ENCODE results near the gene TTC39C.

The TTC39C gene

DNA sequence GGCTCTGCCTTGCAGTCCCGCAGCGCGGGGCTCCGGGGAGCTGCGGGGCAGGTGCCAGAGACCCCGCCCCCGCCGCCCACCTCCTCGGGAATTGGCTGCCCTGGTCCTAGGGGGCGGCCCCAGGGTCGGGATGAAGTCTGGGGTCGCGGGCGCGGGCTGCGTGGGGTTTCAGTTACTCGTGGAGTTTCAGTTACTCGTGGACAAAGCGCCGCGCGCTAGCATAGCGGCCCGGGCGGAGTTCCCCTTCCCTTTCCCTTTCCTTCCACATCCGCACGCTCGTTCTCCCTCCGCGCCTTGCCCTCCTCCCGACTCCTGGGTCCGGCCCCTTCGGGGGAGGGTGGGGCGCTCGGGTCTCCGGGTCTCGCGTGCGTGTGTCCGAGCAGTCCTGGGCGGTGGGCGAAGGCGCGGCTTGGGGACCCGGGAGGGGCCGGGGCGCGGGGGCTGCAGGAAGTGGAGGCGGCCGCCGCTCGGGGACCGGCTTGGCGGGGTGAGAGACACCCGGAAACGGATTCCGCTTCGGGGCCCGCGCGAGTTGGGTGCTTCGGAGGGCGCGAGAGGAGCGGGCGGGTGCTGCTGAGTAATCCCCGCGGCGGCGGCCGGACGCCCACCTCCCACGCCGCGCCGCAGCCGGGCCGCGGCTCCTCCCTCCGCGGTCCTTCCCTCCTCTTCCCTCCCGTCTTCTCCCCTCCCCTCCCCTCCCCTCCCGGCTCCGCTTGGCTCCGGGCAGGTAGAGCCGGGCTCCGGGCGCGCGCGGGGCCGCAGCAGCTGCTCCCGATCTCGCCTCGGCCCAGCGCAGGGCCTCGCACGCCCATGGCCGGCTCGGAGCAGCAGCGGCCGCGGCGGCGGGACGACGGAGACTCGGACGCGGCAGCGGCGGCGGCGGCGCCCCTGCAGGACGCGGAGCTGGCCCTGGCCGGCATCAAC, at the start of gene TTC39C:
TTC39C (plus strand) TSS at position 693 of the 924 bp plus-strand sequence; CDS start at position 811, 118 bp downstream.
- no peak for DNase-seq (ENCODE audit: low read depth)

DNA sequence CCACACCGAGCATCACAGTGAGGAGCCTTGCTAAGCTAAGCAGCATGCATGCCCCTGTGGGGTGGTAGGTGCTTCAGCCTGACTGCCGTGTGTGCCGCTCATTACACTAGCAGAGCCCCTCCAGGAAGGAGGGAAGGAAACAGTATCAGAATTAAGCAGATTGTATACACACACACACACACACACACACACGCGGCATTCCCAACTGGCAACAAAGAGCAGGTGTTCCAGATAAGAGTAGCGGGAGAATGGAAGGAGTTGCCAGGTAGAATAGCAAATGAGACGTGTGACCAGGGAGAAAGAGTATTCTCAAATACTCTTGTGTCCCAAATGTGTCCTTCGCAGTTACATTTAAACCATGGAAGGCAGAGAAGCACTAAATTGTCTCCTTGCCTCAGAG, 47.6 kb upstream of the TTC39C start:
- no peak for DNase-seq (ENCODE audit: low read depth)

DNA sequence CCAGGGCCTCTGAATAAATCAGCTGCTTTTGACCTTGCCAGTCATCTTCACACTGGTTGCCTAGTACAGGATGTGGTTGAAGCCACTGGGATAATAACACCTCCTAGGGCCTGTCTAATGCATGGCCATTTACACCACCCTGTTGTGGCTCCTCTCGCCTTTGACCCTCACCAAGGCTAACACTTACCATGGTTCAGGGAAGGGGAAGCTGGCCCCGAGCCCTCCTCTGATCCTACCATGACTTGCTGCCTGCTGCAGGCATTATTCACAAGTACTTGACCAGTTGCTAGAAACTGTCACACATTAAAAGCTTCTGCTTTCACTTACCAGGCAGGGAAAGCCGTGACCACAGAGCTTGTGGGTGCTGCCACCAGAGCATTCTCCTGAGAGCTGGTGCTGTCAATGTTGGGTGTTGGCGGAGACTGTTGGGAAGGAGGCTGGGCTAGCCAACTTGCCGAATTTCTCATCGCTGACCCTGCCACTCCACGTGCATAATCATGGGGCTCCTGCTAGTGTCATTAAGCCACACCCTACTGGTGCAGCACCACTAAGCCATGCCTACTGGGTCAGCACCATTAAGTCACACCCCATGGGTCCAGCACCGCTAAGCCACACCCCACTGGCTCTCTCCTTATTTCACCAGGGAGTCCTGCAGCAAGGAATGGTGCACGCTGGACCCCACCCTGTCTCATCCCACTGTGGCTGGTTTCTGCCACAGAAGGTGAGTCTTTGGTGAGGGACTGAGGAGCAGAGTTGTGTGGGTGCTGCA, 47.0 kb upstream of the TTC39C start:
- no peak for DNase-seq (ENCODE audit: low read depth)

DNA sequence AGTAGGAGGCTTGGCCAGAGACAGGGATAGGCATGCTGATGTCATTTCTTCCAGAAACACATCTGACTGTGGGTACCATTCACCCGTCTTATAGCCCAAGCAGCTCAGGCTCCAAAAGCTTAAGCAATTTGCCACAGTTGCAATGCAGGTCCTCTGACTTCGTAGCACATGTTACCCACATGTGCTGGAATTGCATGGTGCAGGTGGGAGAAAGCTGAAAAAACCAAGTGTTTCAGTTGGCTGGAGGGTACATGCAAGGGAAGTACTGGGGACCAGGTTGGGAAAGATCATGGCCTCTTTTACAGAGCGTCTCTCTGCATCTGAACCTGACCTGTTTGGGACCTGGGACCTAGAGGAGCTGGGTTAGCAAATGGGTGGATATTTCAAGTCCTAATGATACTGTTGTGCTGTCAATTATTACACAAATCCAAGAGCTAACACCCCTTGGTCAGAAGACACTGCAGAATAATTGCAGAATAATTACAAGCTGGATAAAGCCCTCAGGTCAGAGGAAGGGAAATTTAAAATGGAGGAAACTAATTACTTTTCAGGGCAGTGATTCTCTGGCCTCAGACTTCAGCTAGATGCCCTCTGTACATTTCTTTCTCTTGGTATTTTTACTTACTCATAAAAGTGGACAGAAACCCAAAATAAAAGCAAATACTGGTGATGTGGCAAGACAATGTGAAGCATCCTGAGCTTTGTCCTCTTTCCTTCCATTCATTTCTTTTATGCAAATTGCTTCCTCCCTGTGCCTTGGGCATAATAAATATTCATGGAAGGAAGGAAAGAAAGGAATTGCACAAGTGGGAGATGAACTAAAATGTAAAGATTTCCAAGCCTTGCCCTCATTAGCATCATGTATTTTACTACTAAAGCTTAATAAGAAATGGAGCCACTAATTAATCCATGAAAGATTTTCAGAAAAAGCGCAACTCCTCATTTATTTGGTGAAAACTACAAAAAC, 45.6 kb upstream of the TTC39C start:
- DNase-seq (ENCODE audit: low read depth), result no peak

DNA sequence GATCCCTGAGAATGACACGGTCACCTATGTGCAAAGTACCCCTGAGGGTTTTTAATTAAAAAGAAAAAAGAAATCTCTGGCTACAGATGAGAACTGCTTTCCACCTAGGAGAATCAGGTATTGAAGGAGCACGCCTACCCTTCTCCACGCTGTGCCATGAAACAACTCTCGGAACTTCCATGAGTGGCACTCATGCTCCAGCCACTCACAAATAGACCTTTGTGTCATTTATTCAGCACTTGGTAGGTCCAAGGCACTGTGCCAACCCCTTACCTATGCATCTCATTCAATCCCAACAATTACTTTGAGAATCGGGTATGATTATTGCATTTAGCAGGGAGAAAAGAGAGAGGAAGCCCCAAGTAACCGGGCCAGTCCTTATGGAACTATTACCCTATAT, 44.9 kb upstream of the TTC39C start:
- no peak for DNase-seq (ENCODE audit: low read depth)

DNA sequence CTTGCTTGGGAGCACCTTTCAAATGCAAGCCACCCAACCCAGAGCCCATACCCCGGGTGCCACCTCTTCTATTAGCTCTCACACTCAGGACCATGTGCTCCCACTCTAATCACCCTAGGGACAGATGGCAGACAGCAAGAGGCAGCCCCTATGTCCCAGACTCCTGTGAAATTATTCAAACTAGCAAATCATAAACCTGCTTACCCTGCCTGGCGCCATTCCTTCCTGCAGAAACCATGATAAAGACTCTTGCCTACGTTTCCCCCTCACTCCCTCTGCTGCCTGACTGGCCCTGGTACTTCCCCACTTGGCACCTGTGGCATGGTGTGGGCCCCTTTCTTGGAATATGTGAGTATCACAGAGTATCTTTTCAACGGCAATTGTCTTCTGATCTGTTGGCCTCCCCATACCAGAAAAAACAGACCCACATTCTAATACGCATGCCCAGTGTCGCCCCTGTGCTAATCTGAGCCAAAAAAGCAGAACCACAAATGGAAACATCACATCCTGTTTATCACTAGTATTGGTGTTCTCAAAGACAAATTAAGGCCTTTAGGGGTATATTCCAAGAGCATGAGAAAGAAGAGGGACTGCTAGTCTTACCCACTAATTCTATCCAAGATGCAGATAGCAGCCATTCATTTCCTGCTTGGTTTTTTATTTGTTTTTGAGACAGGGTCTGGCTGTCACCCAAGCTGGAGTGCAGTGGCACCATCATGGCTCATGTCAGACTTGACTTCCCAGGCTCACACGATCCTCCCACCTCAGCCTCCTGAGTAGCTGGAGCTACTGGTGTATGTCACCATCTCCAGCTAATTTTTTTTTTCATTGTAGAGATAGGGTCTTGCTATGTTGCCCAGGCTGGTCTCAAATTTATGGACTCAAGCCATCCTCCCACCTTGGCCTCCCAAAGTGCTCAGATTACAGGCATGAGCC, 44.1 kb upstream of the TTC39C start:
- no peak for DNase-seq (ENCODE audit: low read depth)

DNA sequence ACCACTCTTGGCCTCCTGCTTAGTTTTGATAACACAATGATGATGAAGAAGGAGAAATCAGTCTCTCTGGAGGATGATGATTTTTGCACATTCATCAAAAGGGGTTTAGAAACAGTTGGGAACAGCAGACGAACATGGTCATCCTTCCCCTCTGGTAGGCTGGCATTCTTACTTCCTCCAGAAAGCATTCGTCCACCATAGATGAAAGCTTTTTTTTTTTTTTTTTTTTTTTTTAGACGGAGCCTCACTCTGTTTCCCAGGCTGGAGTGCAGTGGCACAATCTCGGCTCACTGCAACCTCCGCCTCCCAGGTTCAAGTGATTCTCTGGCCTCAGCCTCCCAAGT, 43.5 kb upstream of the TTC39C start:
- DNase-seq (ENCODE audit: low read depth), result no peak

DNA sequence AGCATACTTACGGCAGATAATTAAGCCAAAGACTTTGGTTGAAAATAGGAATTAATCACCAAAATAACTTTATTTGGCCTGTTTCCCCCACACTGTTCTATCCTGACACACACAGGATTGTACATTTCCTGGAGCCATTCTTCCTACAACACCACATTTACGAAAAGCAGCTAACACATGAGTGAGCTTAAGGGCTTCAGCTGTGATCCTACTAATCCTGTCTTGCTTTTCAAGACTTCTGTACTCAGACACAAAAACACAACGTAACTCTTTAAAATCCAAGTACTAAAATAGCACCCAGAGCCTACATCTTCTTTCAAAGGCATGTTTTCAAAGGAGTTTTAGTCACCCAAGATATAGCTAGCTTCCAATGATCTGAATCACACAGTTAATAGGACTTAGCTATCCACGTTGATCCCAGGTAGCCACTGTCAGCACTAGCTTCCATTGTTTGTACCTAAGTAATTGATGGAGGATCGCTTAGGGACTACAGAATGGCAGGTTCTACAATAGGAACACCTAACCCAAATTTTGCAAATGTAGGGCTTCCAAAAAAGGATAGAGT, 42.8 kb upstream of the TTC39C start:
- DNase-seq (ENCODE audit: low read depth), result no peak

DNA sequence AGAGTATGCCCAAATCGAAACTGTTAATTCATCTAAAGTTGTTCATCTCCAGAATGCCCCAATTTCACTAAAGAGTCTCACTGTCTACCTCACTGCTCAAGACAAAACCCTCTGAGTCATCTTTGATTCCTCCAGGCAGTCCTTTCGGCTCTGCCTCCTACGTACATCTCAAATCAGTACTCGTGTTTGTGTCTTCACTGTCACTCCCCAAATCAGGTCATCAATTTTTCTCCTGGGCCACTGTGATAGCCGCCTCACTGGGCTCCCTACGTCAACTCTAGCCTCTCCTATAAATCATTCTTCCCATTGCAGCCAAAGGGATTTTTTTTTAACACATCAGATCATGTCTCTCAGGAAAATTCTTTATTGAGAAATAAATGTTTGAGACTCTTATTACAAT, 42.1 kb upstream of the TTC39C start:
- no peak for DNase-seq (ENCODE audit: low read depth)

DNA sequence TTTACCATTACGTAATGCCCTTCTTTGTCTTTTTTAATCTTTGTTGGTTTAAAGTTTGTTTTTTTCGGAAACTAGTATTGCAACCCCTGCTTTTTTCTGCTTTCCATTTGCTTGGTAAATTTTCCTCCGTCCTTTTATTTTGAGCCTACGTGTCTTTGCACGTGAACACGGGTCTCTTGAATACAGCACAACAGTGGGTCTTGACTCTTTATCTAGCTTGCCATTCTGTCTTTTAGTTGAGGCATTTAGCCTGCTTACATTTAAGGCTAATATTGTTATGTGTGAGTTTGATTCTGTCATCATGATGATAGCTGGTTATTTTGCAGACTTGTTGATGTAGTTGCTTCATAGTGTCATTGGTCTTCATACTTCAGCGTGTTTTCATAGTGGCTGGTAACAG, 37.5 kb upstream of the TTC39C start:
- no peak for DNase-seq (ENCODE audit: low read depth)

DNA sequence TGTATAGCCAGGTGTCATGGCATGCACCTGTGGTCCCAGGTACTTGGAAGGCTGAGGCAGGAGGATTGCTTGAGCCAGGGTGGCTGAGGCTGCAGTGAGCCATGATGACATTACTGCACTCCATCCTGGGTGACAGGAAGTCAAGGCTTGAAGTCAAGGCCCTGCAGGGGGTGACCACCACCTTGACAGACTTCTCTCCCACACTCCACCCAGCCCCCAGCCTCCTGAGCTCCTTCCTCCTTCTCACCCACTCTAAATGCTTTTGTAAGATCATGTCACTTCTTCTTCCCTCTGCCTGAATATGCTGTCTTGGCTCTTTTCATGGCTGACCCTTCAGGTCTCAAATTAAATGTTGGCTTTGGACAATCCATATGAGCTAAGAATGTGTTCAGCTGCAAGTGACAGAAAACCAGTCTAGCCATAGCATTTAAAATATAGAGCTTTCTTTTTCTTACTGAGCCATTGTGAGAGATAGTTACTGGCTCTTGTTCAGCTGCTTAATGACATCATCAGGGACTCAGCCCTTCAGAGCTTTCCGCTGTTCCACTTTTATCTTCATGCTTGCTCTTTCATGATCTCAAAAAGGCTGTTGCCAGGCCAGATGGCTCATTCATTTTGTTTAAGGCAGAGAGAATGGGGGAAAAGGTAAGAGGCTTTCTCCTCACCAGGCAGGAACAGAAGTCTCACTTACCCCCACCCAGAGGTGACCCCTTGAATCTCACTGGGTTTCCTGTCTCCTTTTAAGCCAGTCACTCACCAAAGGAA, 36.7 kb upstream of the TTC39C start:
- no peak for DNase-seq (ENCODE audit: low read depth)

DNA sequence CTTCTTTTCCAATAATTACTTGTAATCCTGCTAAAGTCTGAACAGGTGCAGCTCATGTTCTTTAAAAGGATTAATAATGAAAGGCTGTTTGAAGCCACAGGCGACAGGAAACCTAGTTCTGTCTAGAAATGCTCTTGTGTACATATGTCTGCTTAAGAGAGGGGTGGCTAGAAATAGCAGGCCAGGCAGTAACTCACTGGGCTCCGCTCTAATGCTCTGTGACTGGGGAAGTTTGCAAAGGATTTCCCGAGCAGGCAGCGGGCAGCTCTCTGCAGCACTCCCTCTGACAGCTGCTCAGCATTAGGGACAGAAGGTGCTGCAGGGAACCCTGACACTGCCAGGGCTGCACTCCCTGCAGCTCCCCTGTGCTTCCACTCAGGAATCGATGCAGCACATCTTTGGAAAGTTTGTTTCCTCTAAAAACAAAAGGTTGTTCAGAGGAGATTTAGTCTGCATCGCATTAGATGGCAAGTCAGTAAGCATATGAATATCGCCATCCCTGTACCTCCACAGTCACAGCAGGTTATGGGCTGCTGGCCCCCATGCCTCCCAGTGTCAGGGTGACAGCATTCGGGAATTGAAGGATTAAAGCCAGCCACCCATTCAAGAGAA, 33.1 kb upstream of the TTC39C start:
- DNase-seq (ENCODE audit: low read depth), result no peak

DNA sequence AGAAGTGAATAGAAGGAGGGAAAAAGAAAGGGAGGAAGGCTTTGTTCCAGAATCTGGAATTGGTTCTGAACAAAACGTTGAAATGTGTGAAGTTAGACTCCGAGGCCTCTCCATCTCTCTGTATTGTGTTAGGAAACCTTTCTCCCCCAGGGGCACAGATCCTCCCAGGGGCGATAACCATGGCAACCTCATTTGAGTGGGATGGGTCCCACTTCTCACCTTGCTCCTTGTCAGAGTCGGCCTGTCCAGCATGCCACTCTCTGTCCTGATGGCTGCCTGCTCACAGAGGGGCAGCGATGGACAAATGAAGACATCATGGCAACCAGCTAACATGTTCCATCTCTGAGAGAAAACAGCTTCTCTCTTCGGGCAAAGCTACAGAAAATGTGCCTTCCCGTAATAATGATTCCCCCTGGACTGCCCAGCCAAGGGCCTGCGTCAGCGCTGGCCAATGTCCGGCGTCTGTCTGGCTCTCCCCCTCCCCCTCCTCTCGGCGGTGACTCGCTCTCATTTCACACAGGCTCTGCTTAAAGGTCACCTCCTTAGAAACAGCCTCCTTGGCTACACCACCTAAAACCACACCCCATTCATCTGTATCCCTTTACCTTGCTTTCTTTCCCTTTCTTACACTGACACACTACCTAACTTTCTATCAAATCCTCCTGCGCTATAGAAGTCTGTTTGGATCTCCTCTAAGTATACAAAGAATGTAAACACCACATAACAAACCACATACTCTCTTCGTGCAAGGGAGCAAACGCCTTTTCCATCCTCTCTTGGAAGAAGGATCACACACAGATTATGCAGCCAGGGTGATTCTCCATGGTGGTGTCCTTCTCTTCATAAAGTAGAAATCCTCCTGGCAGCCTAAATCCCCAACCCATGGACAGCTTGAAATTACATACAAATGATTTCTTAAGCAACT, 32.1 kb upstream of the TTC39C start:
- DNase-seq (ENCODE audit: low read depth), result no peak

DNA sequence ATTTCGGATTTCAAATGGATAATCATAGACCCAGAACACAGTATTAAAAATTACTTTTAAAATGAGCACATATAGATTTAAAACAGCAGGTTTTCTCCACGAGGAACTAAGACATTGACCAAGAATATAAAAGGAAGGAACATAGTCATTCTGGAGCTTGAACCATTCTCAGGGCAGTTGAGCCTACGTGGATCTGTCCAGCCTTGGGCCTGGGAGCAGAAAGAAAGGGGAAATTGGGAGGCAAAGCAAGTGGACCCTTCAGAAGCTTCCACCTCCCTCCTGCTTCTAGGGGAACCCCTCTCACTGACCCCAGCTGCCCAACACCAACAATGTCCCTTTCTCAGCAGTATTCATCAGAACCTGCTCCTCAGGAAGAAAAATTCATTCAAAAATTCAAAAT, 31.4 kb upstream of the TTC39C start:
- no peak for DNase-seq (ENCODE audit: low read depth)

DNA sequence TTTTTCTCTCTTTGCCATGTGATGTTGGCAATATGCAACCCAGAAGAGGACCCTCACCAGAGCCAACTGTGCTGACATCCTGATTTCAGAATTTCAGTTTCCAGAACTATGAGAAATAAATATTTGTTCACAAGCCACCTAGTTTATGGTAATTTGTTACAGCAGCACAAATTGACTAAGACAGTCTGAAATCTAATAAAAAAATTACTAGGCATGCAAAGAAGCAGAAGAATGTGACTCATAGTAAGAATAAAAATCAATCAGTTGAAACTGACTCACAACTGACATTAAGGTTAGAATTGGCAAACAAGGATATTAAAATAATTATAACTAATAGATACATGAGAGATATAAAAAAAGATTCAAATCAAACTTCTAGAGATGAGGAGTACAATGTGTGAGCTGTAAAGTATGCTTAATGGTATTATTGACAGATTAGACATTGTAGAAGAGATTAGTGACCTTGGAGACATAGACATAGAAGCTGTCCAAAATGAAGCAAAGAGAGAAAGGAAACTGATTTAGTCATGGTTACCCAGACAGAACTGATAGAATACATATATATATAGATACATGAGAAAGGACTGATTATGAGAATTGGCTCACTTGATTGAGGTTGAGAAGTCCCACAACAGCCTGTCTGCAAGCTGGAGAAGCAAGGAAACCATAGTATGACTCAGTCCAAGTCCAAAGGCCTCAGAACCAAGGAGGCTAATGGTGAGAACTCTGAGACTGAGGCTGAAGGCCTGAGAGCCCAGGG, 27.8 kb upstream of the TTC39C start:
- DNase-seq (ENCODE audit: low read depth), result no peak

DNA sequence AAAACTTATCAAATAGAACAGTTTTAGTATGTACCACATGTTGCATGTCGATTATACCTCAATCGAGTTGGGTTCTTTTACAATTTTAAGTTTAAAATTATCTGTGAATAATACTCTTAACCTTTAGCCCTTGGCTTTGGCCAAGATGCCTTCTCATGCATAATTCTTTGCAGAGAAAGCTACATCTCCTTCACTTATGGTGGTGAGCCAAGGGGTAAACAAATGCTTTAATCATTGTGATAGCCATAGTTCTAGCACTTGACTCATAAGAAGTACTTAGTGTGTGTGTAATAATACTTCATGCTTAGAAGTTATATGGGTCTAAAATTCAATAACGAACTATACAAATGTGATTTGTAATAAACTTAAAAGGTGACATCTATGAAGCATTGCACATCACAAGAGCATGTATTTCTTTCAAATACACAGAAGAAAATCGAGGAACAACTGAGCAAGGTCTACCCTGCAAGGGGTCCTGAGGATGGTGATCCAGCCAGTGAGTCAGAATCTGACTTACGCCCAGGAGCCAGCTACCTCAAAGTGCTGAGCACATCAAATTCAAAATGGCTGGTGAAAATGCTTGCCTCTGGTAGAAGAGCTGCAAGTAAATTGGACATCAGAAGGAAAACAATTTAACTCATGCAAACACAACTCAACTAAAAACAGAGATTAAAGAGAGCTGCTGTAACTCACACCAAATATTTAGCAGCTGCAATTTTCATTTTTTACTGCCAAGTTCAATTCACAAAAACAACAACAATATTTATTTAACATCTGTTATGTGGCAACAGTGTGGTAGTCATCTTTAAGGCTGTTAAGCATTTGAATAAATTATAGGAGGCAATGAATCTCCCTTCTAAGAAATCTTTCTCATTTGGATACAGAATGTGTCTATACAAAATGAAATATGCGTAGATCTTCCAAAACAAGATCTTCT, 23.8 kb upstream of the TTC39C start:
- peak; percentile 31 for DNase-seq (ENCODE audit: low read depth)
